ENCODE measurements around the gene STARD13.

STARD13 gene

DNA sequence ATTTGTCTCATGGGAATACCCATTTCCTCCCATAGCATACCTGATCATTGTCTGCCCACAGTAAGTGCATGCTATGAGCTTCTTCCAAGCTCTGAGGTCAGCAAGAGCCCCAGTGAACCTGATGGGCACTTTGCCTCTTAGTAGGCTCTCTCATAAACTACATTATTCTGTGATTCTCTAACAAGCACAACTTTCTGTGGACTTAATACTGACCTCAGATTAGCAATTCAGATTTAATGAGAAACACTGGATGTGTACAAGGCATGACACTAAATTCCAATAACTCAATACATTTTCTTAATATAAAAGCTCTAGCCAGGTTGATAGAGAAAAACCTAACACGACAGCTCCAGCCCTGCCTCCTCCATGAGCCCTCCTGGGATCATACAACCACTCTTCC is 23.3 kb upstream of the STARD13 start:
- in situ Hi-C loops (cut with MboI; ENCODE audit: low sequenced_read_pairs): no loop called here

GRCh38 chr13:33307843-33308242 is 22.3 kb upstream of the STARD13 start:
- in situ Hi-C loops (cut with MboI; ENCODE audit: low sequenced_read_pairs): no loop called here

GRCh38 chr13:33303855-33304597 is 18.5 kb upstream of the STARD13 start:
- in situ Hi-C loops (cut with MboI; ENCODE audit: low sequenced_read_pairs): no loop called here

- in situ Hi-C loops (cut with MboI; ENCODE audit: low sequenced_read_pairs): no loop called here
Observed at GRCh38 chr13:33299626-33300025, 14.1 kb upstream of the STARD13 start.

DNA sequence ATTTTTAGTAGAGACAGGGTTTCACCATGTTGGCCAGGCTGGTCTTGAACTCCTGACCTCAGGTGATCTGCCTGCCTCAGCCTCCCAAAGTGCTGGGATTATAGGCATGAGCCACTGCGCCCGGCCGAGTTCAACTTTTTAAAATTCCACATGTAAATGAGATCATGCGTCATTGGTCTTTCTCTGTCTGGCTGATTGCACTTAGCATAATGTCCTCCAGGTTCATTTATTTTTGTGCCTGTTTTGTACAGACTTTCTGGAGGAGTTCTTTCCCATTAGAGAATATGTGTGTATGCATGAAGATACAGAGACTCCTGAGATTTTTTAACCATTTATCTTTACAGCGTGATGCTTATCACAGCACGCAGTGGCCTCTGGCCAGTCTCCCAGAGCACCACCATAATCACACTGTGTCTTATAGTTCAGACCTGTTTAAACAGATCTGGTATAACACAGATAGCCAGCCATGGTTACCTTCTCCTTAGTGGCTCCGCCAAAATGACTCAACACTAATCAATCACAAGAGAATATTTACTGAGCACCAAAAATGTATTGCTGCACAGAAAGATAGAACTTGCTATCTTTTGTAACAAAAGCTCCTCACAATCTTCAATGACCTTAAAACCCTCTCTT is 11.4 kb upstream of the STARD13 start:
- in situ Hi-C loops (cut with MboI; ENCODE audit: low sequenced_read_pairs): no loop called here

DNA sequence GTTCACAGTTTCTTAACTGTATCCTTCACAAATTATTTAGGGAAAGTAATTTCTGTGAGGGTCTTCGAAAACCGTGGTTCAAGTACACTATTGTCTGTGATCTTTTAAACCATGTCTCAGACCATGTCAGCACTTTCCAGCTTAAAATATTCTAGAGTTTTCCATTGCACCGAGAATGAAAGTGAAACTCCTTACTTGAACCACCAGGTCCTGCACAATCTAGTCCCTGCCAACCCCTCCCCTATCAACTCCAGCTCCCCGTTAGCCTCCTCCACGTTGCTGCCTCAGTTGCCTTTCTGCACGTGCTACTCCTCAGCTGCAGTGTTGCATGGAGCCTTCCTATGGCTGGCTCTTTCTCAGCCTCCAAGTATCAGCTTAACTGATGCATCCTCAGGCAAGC is 7.2 kb upstream of the STARD13 start:
- in situ Hi-C loops (cut with MboI; ENCODE audit: low sequenced_read_pairs): no loop called here

GRCh38 chr13:33290421-33290965 is 4.9 kb upstream of the STARD13 start:
- in situ Hi-C loops (cut with MboI; ENCODE audit: low sequenced_read_pairs): no loop called here

GRCh38 chr13:33289966-33290365 is 4.4 kb upstream of the STARD13 start:
- in situ Hi-C loops (cut with MboI; ENCODE audit: low sequenced_read_pairs): no loop called here

- in situ Hi-C loops (cut with MboI; ENCODE audit: low sequenced_read_pairs): no loop called here
Observed at GRCh38 chr13:33287142-33287882, 1.8 kb upstream of the STARD13 start.

DNA sequence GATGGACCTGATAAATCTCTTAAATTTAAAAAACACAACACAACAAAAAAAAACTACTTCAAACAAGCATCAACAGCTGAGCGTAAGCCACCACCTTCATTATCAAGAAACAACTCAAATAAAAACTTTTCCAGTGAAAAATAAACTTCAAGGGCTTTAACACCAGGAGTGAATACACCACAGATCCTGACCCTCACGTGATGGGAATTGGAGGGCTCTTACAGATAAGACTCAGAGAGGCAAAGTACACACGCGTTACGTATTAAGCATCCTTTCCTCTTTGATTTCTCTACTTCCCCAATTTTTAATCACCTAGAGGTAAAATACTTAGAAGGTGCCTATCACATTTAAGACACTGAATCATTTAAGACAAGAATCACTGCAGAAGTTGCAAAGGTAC is 573 bp upstream of the STARD13 start:
- in situ Hi-C loops (cut with MboI; ENCODE audit: low sequenced_read_pairs): no loop called here

- in situ Hi-C loops (cut with MboI; ENCODE audit: low sequenced_read_pairs): no loop called here
Observed at GRCh38 chr13:33284916-33285315, 639 bp downstream of the STARD13 start.

DNA sequence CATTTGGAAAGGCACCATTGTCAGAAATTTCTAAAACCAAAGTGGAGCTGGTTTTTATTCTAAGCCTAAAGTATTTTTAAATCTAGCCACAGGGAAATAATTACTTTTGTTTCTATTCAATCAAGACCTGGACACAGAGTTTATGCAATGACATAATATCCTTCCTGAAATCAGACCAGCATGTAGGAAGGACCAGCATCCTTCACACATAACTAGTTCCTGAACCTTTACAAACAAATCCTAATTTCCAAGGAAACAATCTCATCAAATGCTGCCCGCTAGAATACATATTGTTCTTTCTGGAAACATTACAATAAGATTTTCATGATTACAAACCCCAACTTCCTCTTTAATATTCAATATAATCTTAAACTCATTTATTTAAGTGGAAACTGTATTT is 1.5 kb downstream of the STARD13 start:
- in situ Hi-C loops (cut with MboI; ENCODE audit: low sequenced_read_pairs): no loop called here

DNA sequence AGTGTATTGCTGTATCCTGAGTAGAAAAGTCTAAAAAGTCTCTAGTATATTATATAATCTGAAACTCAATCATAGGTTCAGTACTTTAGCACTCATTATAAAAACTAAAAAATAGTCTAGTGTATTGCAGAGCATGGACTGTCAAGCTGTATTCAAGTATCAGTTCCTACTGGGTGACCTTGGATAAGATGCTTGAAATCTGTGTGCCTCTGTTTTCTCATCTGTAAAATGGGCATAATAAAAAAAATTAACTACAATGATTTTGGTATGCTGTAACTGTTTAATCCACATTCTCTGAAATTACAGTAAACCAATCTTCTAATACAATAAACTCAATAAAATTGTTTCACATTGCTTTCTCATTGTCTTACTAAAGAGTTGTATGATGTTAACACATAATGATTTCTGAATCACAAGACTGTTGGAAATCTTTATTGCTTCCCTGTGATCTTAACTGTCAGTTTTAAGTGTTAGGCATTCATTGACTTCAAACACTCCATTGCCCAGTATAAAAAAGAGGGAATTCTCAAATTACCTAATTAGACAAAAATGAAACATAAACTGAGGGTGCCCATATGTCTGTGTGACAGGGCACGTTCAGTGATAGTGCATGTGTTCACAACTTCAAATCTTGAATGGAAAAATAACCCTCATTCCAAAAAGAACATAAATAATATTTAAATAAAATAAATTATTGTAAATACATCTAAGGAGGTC is 2.2 kb downstream of the STARD13 start:
- in situ Hi-C loops (cut with MboI; ENCODE audit: low sequenced_read_pairs): no loop called here

DNA sequence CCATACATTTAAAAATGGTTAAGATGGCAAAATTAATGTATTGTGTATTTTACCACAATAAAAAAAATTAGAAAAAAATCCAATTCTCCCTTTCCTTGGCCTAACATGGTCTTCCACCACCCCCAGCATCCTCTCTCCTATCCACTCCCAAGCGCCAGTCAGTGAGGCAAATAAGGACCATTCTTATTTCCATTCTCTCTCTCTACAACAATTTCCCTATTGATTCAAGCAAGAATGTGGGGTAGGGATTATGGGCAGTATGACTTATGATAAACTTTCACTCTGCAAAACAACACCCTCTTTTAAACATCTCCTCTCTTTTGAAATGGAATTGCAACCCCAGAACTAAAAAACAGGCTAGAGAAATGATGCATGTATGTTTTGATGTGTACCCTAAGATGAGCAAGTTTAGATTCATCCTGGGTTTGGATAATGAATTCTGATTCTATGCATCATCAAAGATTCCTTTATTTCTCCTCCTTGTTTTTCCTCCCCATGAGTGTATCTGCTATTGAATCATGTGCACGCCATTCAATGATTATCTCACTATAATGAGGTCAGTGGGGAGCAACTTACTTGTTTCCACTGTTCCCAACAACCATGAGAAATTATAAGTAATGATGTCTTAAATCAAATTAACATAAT is 3.5 kb downstream of the STARD13 start:
- in situ Hi-C loops (cut with MboI; ENCODE audit: low sequenced_read_pairs): no loop called here

DNA sequence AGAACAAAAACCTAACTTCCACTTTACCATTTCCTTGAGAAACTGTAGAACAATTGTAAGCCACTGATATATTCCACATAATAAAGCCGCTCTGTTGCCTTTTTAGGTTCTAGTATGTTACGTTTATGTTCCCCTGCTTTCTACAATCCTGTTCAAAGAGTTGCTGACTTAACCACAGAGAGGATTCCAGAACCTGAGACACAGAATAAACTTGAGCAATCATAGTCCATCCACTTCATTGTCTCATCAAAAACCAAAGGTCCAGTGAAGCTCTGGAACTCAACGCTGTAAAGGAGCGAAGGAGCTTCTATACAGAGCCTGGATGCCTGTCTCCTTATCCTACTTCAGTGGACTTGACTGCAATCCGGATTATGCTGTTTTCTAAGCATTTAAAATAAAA is 4.6 kb downstream of the STARD13 start:
- in situ Hi-C loops (cut with MboI; ENCODE audit: low sequenced_read_pairs): no loop called here

- in situ Hi-C loops (cut with MboI; ENCODE audit: low sequenced_read_pairs): no loop called here
Observed at GRCh38 chr13:33280279-33280905, 5.2 kb downstream of the STARD13 start.

- in situ Hi-C loops (cut with MboI; ENCODE audit: low sequenced_read_pairs): no loop called here
Observed at GRCh38 chr13:33279414-33280278, 5.9 kb downstream of the STARD13 start.

GRCh38 chr13:33278913-33279312 is 6.6 kb downstream of the STARD13 start:
- in situ Hi-C loops (cut with MboI; ENCODE audit: low sequenced_read_pairs): no loop called here

GRCh38 chr13:33277946-33278345 is 7.6 kb downstream of the STARD13 start:
- in situ Hi-C loops (cut with MboI; ENCODE audit: low sequenced_read_pairs): no loop called here

Measured in HL-60/S4 treated with retinoic acid at 250 ng/mL for 4 days and 3 days (cell line).